ENCODE data around the gene RTP3.

The RTP3 gene

DNA sequence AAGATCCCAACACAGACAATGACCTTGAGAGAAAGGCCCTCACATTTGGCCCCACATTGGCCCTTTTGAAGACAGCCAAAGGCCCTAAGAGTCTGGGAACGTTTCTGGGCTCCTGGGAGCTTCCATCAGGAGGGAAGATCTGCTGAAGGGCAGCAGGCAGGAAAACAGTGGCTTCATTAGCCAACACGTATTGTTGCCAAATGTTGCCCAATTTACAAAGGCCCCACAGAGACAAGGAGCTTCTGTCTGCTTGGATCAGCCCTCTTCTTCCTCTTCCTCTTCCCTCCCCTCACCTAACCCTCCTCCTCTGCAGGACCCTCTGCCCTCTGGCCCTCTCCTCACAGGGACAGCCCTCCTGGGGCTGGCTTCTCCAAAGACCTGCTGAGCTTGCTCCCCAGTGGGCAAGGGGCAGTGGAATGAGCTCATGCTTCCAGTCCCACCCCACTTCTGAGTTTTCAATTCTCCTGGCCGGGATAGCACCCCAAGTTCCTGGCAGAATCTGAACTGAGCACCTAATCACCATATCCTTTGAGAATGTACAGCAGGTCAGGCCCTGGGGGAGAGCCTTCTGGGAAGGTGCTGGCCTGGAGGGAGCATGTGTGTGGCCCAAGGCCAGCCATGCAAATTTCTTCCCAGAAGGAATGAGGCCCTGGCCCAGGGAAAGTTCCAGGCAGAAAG lies 28.0 kb upstream of the RTP3 start:
- TF ChIP-seq TCF12 (IDR thresholded peaks at IDR 0.05; ENCODE audit: low read depth), result no peak
- no peak for TF ChIP-seq ZBTB7A (IDR thresholded peaks at IDR 0.05; ENCODE audit: low read depth)
- no peak for TF ChIP-seq FOXM1 (IDR thresholded peaks at IDR 0.05; ENCODE audit: borderline replicate concordance, low read depth)
- TF ChIP-seq CREB1 (IDR thresholded peaks at IDR 0.05; ENCODE audit: low read depth), result no peak
- TF ChIP-seq USF1 (IDR thresholded peaks at IDR 0.05), result no peak
- TF ChIP-seq CEBPB (IDR thresholded peaks at IDR 0.05), result no peak
- no peak for TF ChIP-seq NFIC (IDR thresholded peaks at IDR 0.05)
- TF ChIP-seq YY1 (IDR thresholded peaks at IDR 0.05; ENCODE audit: low read depth), result no peak

- no peak for TF ChIP-seq YY1 (IDR thresholded peaks at IDR 0.05; ENCODE audit: low read depth)
- TF ChIP-seq, protein P1, sequence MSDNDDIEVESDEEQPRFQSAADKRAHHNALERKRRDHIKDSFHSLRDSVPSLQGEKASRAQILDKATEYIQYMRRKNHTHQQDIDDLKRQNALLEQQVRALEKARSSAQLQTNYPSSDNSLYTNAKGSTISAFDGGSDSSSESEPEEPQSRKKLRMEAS (IDR thresholded peaks at IDR 0.05), result no peak
- TF ChIP-seq CEBPB (IDR thresholded peaks at IDR 0.05), result no peak
- TF ChIP-seq, protein P2, sequence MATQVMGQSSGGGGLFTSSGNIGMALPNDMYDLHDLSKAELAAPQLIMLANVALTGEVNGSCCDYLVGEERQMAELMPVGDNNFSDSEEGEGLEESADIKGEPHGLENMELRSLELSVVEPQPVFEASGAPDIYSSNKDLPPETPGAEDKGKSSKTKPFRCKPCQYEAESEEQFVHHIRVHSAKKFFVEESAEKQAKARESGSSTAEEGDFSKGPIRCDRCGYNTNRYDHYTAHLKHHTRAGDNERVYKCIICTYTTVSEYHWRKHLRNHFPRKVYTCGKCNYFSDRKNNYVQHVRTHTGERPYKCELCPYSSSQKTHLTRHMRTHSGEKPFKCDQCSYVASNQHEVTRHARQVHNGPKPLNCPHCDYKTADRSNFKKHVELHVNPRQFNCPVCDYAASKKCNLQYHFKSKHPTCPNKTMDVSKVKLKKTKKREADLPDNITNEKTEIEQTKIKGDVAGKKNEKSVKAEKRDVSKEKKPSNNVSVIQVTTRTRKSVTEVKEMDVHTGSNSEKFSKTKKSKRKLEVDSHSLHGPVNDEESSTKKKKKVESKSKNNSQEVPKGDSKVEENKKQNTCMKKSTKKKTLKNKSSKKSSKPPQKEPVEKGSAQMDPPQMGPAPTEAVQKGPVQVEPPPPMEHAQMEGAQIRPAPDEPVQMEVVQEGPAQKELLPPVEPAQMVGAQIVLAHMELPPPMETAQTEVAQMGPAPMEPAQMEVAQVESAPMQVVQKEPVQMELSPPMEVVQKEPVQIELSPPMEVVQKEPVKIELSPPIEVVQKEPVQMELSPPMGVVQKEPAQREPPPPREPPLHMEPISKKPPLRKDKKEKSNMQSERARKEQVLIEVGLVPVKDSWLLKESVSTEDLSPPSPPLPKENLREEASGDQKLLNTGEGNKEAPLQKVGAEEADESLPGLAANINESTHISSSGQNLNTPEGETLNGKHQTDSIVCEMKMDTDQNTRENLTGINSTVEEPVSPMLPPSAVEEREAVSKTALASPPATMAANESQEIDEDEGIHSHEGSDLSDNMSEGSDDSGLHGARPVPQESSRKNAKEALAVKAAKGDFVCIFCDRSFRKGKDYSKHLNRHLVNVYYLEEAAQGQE (IDR thresholded peaks at IDR 0.05; ENCODE audit: low read depth), result no peak
- no peak for TF ChIP-seq ZBTB7A (IDR thresholded peaks at IDR 0.05; ENCODE audit: low read depth)
- TF ChIP-seq TAF1 (IDR thresholded peaks at IDR 0.05; ENCODE audit: low read depth), result no peak
- TF ChIP-seq TCF12 (IDR thresholded peaks at IDR 0.05; ENCODE audit: low read depth), result no peak
- TF ChIP-seq USF1 (IDR thresholded peaks at IDR 0.05), result no peak
- TF ChIP-seq TEAD4 (IDR thresholded peaks at IDR 0.05), result no peak
- no peak for TF ChIP-seq RAD21 (IDR thresholded peaks at IDR 0.05; ENCODE audit: low read depth)
- TF ChIP-seq NFIC (IDR thresholded peaks at IDR 0.05), result no peak
- no peak for TF ChIP-seq EGR1 (IDR thresholded peaks at IDR 0.05)
- TF ChIP-seq EP300 (IDR thresholded peaks at IDR 0.05; ENCODE audit: borderline replicate concordance), result no peak
- no peak for TF ChIP-seq CREB1 (IDR thresholded peaks at IDR 0.05; ENCODE audit: low read depth)
These were observed 26.9 kb upstream of the RTP3 start for GRCh38 chr3:46470831-46471230.

GRCh38 chr3:46471371-46471914 lies 26.3 kb upstream of the RTP3 start:
- TF ChIP-seq CREB1 (IDR thresholded peaks at IDR 0.05; ENCODE audit: low read depth) (no peak), EP300 (IDR thresholded peaks at IDR 0.05; ENCODE audit: borderline replicate concordance) (no peak), USF1 (IDR thresholded peaks at IDR 0.05) (no peak), NFIC (IDR thresholded peaks at IDR 0.05) (no peak), ZBTB7A (IDR thresholded peaks at IDR 0.05; ENCODE audit: low read depth) (no peak), EGR1 (IDR thresholded peaks at IDR 0.05) (no peak), TAF1 (IDR thresholded peaks at IDR 0.05; ENCODE audit: low read depth) (no peak), RAD21 (IDR thresholded peaks at IDR 0.05; ENCODE audit: low read depth) (no peak), FOXM1 (IDR thresholded peaks at IDR 0.05; ENCODE audit: borderline replicate concordance, low read depth) (no peak), TCF12 (IDR thresholded peaks at IDR 0.05; ENCODE audit: low read depth) (no peak), CEBPB (IDR thresholded peaks at IDR 0.05) (no peak), TEAD4 (IDR thresholded peaks at IDR 0.05) (no peak), YY1 (IDR thresholded peaks at IDR 0.05; ENCODE audit: low read depth) (no peak)
- TF ChIP-seq, protein P1 (IDR thresholded peaks at IDR 0.05), result no peak
- TF ChIP-seq, protein P2 (IDR thresholded peaks at IDR 0.05; ENCODE audit: low read depth), result no peak

DNA sequence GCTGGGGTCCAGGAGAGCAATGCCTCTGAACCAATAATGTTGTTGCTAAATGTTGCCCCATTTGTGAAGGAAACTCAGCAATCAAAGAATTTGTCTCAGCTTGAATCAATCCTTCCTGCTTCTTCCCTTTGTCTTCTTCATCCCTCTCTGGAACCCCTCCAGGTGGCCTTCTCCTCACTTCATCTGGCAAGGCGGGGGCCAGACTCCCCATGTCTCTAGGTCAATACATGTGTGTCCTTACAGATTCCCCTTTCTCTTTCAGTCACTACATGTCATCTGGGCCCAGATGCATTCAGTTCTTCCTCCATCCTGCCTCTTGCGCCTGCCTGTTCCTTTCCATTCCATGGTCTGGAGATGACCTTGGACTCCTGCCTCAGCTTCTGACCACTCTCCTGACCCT lies 25.0 kb upstream of the RTP3 start:
- TF ChIP-seq, protein P2 (IDR thresholded peaks at IDR 0.05; ENCODE audit: low read depth), result no peak
- TF ChIP-seq YY1 (IDR thresholded peaks at IDR 0.05; ENCODE audit: low read depth) (no peak), EGR1 (IDR thresholded peaks at IDR 0.05) (no peak), TAF1 (IDR thresholded peaks at IDR 0.05; ENCODE audit: low read depth) (no peak), TCF12 (IDR thresholded peaks at IDR 0.05; ENCODE audit: low read depth) (no peak), ZBTB7A (IDR thresholded peaks at IDR 0.05; ENCODE audit: low read depth) (no peak), TEAD4 (IDR thresholded peaks at IDR 0.05) (no peak), NFIC (IDR thresholded peaks at IDR 0.05) (no peak), CREB1 (IDR thresholded peaks at IDR 0.05; ENCODE audit: low read depth) (no peak), RAD21 (IDR thresholded peaks at IDR 0.05; ENCODE audit: low read depth) (no peak)
- TF ChIP-seq, protein P1 (IDR thresholded peaks at IDR 0.05), result no peak
